ENCODE data around the gene SURF2.
"Not testable (repeated sequence)": the region's sequence is repeated elsewhere in the genome, so short reads cannot be mapped to it uniquely, and the experiment has no call there.

SURF2 gene

DNA sequence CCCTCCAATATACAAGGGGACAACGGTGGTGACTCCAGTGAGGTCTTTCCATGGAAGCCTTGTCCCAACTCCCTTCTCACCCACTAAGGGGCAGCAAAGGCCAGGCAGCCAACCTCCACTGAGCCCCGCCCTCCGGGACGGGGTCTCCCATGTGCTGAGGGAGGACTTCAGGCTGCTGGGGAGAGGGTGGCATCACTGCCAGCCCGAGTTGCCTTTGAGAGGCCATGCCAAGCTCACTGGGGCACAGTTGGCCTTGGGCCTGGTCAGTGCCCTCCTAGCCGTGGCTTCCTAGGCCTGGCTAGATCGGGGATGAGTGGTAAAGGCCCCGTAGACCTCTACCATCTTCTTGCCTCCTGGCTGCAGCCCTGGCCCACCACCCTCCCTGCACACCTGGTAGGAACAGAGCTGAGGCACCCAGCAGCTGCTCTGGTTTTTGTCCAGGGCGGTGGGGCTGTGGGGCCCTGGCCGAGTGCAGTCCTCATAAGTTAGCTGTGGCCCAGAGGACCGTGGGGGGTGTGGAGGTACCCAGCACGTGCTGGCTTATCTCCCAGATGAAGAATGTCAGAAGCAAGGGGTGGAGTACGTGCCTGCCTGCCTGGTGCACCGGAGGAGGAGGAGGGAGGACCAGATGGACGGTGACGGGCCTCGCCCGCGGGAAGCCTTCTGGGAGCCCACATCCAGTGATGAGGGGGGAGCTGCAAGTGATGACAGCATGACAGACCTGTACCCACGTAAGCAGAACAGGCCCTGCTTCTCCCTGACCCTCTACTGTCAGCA lies 3.2 kb downstream of the SURF2 start:
- no peak for DNase-seq

DNA sequence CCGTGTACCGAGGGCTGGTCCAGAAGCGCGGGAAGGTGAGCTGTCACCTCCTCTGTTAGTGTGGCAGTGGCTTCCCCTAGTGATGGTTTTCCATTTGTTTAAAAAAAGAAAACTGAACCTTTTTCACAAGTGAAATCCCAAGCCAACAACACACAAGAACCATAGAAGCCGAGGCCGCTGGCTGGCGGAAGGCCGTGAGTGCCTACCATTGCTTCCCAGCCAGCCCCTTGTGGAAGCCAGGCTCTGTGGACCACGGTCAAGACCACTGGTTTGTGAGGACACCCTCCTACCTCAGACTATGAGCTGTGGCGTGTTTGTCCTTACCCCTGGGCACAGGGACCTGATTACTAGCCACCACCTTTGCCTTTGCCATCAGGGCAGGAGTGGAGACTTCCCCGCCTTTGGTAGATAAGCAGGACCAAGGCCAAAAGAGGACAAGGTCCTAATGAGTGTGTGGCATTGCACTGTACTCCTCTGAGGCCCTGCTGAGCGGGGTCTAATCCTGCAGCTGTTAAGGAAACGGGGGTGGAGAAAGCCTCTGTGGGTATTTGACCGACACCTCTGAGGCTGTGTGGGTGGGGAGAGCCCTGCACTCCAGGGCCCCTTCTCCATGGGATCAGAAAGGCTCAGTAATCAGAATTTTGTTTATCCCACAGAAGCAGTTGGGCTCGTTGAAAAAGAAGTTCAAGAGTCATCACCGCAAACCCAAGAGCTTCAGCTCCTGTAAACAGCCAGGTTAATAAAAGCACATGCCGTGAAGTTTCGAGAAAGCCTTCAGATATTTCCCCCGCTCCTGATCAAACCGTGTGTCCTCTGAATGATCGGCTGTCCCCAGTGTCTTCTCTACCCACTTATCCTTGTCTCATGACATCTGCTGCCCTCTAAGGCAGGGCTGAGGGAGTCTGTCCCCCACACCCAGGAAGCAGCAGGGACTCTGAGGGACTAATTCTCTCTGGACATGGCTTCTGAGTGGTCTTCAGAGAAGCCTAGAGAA lies 4.3 kb downstream of the SURF2 start:
- DNase-seq, result no peak

GRCh38 chr9:133361507-133362092 lies 5.2 kb downstream of the SURF2 start:
- DNase-seq, result no peak

DNA sequence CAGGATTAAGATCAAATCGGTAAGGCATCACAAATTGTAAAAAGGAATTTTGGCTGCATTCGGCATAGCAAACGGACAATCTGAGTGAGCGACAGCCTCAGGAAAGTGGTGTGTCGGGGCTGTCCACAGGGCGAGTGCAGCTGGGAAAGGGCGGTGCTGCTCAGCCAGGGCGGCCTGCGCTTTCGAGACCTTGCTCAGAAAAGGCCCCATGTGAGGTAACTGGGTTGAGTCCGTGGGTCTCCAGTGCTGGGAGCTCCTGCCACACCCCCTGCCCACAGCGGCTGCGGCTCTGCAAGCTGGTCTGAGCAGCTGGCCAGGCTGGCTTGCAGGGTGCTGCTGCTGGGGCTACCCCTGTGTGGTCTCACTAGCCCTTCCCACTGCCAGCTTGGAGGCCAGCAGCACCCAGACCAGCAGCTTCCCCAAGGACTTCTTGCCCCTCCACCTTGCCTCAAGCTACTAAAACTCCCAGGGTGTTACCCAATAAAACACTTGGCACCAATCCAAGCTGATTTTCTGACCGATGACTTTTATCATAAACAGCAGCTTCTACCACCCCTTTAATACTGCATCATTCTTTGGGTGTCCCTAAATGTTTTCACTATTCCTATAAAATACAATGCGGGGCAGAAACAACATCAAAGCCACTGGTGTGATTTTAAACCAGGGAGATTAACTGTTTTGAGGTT lies 6.2 kb downstream of the SURF2 start:
- no peak for DNase-seq

GRCh38 chr9:133366435-133366834 lies 10.1 kb downstream of the SURF2 start:
- DNase-seq, result no peak

DNA sequence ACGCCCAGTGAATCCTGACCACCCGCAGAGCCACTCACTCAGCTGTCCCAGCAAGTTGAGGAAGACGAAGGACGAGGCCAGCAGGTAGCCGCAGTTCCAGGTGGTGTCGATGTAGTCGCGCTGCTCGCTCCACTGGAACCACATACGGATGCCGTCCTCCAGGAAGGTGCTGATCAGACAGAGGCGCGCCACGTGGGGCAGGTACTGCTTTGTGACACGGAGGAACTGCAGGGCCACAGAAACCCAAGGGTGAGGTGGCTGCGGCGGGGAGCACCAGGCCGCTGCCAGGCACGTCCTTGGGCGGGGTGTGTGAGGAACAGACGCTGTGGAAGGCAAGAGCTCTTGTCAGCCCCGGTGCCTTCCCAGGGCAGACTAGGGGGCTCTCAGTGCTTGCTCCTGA lies 10.9 kb downstream of the SURF2 start:
- no peak for DNase-seq

GRCh38 chr9:133367778-133368177 lies 11.4 kb downstream of the SURF2 start:
- no peak for DNase-seq

- DNase-seq, result no peak
These were observed 12.0 kb downstream of the SURF2 start for GRCh38 chr9:133368249-133368881.

GRCh38 chr9:133369422-133369821 lies 13.1 kb downstream of the SURF2 start:
- DNase-seq, result no peak

DNA sequence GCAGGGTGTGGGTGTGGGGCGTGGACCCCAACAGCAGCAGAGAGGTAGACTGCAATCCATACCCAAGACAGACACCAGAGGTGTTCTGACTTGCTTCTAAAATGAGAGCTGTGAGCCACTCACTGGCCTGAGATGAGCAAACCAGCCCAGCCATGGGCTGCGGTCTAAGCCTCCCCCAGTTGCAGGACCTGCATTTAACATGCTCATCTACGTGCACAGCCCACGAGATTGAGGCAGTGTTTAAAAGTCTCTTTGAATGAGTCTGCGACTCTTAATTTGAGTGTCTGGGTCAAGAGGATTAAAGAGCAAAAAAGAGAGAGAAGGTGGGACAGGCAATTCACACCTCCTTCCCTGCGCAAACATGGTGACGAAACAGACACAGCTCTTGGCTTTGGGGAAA lies 13.6 kb downstream of the SURF2 start:
- DNase-seq, result no peak

GRCh38 chr9:133370685-133371084 lies 14.3 kb downstream of the SURF2 start:
- DNase-seq, result no peak

DNA sequence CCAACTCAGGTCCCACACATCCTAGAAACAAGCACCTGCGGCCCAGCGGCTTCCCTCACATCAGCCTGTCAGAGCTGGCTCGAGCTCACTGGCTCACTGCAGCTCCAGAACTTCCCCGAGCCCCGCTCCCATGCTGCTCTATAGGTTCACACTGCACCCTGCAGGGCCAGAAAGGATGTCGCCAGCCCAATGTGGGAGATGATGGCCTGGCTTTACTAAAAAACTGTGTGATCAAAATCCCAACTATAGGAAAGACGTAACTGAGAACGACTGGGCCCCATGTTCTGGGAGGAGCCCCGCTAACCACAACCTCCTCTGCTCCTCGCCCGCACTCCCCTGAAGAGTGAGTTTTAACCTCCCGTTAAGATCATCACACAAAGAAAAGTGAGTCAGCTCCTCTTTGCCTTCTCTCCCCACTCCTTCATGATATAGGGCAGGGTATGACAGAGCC lies 14.9 kb downstream of the SURF2 start:
- no peak for DNase-seq

DNA sequence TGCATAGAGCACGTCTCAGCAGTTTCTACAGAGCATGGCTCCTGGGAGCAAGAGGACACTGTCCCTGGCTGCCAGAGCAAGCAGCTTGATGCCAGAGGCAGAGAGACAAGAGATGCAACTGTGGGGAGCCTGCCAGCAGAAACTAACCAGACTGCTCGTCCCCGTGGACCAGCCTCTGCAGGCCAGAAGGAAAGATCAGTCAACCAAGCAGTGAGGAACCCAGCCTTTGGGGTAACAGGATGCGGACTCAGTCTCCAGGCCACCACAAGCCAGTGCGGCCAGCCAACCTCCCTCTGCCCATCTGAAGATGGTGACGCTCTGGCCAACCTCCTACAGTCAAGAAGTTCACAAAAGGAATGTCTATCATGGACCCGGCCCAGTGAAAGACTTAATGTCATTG lies 15.8 kb downstream of the SURF2 start:
- DNase-seq, result no peak

GRCh38 chr9:133374612-133375115 lies 18.3 kb downstream of the SURF2 start:
- DNase-seq, result no peak

GRCh38 chr9:133375116-133375723 lies 18.9 kb downstream of the SURF2 start:
- DNase-seq, result no peak

- peak; percentile 88 for DNase-seq
These were observed 19.6 kb downstream of the SURF2 start, which contains the start of the genes STKLD1 and SURF4 for GRCh38 chr9:133375724-133376654. TSS of gene STKLD1 (plus strand) at chr9:133376366. CDS start at chr9:133376474, 108 bp downstream. TSS of gene SURF4 (minus strand) at chr9:133376060. CDS start at chr9:133375969, 91 bp downstream.

GRCh38 chr9:133377280-133377679 lies 20.9 kb downstream of the SURF2 start:
- DNase-seq, result not testable (repeated sequence)

GRCh38 chr9:133377721-133378216 lies 21.4 kb downstream of the SURF2 start:
- DNase-seq, result no peak

- DNase-seq, result no peak
These were observed 22.1 kb downstream of the SURF2 start for GRCh38 chr9:133378408-133378962.

All from NCI-H1105 treated with DMSO at 0.1 percent for 48 hours (cell line).